Esophagus muscularis mucosa (tissue), 3 donors: ENCODE data around the gene PCGF1.

ENCODE experiments used
- POLR2A ChIP-seq: fragments of 450-650 bp; IDR thresholded peaks from one replicate; pipeline ENCODE4 v1.6.1; 2017; ENCODE audit warnings: antibody characterized with exemption, moderate library complexity, mild to moderate bottlenecking, low read depth
- POLR2AphosphoS5 ChIP-seq, 2 donors: sonication (generic); formaldehyde crosslinking; IDR thresholded peaks; one replicate each; pipeline ENCODE4 v1.6.1; 2017; ENCODE audit warnings: antibody characterized with exemption in 2 of 2
- TF ChIP-seq, protein P1 (sequence below), 3 experiments: fragments of 200-600 bp in 2 of 3; fragments of 450-650 bp in 1 of 3; sonication (generic) in 2 of 3; IDR thresholded peaks; one replicate each; pipeline ENCODE4 v1.5.1; 2017 to 2019; ENCODE audit warnings: antibody characterized with exemption in 3 of 3, mild to moderate bottlenecking in 2 of 3, moderate library complexity in 1 of 3

DNA sequence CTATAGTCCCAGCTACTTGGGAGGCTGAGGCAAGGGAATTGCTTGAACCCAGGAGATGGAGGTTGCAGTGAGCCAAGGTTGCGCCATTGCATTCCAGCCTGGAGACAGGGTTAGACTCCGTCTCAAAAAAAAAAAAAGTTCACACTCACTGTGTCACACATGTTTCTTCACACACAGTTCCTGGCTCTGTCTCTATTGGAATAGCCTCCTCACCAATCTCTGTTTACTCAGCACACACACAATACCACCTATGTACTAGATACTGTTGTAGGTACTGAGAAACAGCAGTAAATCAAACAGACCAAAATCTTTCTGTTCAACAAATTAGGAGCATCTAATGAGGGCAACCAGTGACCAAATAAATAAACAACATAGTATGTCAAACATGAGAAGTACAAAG lies 21.4 kb downstream of the PCGF1 start:
- TF ChIP-seq, protein P1, sequence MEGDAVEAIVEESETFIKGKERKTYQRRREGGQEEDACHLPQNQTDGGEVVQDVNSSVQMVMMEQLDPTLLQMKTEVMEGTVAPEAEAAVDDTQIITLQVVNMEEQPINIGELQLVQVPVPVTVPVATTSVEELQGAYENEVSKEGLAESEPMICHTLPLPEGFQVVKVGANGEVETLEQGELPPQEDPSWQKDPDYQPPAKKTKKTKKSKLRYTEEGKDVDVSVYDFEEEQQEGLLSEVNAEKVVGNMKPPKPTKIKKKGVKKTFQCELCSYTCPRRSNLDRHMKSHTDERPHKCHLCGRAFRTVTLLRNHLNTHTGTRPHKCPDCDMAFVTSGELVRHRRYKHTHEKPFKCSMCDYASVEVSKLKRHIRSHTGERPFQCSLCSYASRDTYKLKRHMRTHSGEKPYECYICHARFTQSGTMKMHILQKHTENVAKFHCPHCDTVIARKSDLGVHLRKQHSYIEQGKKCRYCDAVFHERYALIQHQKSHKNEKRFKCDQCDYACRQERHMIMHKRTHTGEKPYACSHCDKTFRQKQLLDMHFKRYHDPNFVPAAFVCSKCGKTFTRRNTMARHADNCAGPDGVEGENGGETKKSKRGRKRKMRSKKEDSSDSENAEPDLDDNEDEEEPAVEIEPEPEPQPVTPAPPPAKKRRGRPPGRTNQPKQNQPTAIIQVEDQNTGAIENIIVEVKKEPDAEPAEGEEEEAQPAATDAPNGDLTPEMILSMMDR (IDR thresholded peaks at IDR 0.05): no peak
- TF ChIP-seq POLR2AphosphoS5 (IDR thresholded peaks at IDR 0.05) (no peak), POLR2A (no peak)
